HepG2 (cell line): ENCODE results near the gene CBX2. TPM values are rescaled to one million over a fixed set of nuclear protein-coding genes. Genes with fewer than 3 reads are reported as not detected.

Experiments used
- FOXA1 ChIP-seq, 2 experiments: fragments of 450-650 bp in 1 of 2; sonication (generic) in 1 of 2; formaldehyde crosslinking in 1 of 2; IDR thresholded peaks; 2 replicates each; pipeline versions ENCODE4 v1.4.0 to v1.6.1; 2016 to 2020; ENCODE audit warnings: missing genetic modification reagents in 1 of 2
- HIC2 ChIP-seq: sonication (generic); formaldehyde crosslinking; IDR thresholded peaks from 2 replicates; pipeline ENCODE4 v1.9.0; 2022; ENCODE audit warnings: low read depth, missing genetic modification reagents
- MEF2D ChIP-seq: sonication (generic); formaldehyde crosslinking; IDR thresholded peaks from 2 replicates; pipeline ENCODE4 v1.5.1; 2020; ENCODE audit warnings: mild to moderate bottlenecking, missing genetic modification reagents
- NBN ChIP-seq: fragments of 450-650 bp; conservative IDR thresholded peaks from 2 replicates; pipeline ENCODE4 v1.6.1; 2017
- SP2 ChIP-seq: sonication (generic); formaldehyde crosslinking; IDR thresholded peaks from 2 replicates; pipeline ENCODE4 v1.5.1; 2020; ENCODE audit warnings: mild to moderate bottlenecking, missing genetic modification reagents
- ZKSCAN1 ChIP-seq: fragments of 150-350 bp; IDR thresholded peaks from 2 replicates; pipeline ENCODE4 v1.6.1; 2014; ENCODE audit warnings: low read length
- ZNF142 ChIP-seq: sonication (generic); formaldehyde crosslinking; IDR thresholded peaks from 2 replicates; pipeline ENCODE4 v1.4.0; 2020; ENCODE audit warnings: missing genetic modification reagents
- ZNF407 ChIP-seq: sonication (generic); formaldehyde crosslinking; IDR thresholded peaks from one replicate; pipeline ENCODE4 v1.5.1; 2020; ENCODE audit warnings: mild to moderate bottlenecking, missing genetic modification reagents; ENCODE audit errors: not compliant biosample characterization
- ZNF543 ChIP-seq: sonication (generic); formaldehyde crosslinking; IDR thresholded peaks from 2 replicates; pipeline ENCODE4 v1.4.0; 2020; ENCODE audit warnings: mild to moderate bottlenecking, missing genetic modification reagents
- ZNF777 ChIP-seq: sonication (generic); formaldehyde crosslinking; IDR thresholded peaks from 2 replicates; pipeline ENCODE4 v1.4.0; 2020; ENCODE audit warnings: missing genetic modification reagents
- polyA plus RNA-seq, 8 experiments: library from polyadenylated mRNA; depleted of rRNA in 3 of 8; stranded (reverse) in 7 of 8; unstranded in 1 of 8; fragments of >200 nt; fragmentation: Illumina TruSeq in 4 of 8; extraction: Trizol in 4 of 8; gene quantifications; 2 replicates each; pipeline versions ENCODE4 v1.2.1 to v1.2.3, GENCODE V29; 2011 to 2016; ENCODE audit warnings: low read depth in 4 of 8, missing spikeins in 1 of 8, mixed read lengths in 1 of 8; ENCODE audit not compliant: insufficient read depth in 1 of 8
- total RNA-seq, 5 experiments: library from RNA; depleted of rRNA; stranded (reverse); fragments of >200 nt; fragmentation: Illumina TruSeq; extraction: Trizol; gene quantifications; 2 replicates each; pipeline ENCODE4 v1.2.3, GENCODE V29; 2016; ENCODE audit warnings: low read depth in 1 of 5

Gene CBX2
- total and polyA plus RNA-seq, 2 of the 13 experiments (the other 11 are each of a cell fraction or from before 2014, with no cell fraction given): 14.5 to 31.1 TPM

GRCh38 chr17:79732804-79733691 lies 44.9 kb upstream of the CBX2 start (continued):
- peak; percentile 47; the same call in 1 of the 2 replicates for TF ChIP-seq ZNF142
- TF ChIP-seq ZNF777 (CRISPR knock-in tag): 0 out of 2 replicates have a peak, but pooled peaks have one; percentile 41
- no peak for TF ChIP-seq SP2 (CRISPR knock-in tag)
- no peak for TF ChIP-seq NBN
- TF ChIP-seq MEF2D (CRISPR knock-in tag): no peak; the same call in 1 of the 2 replicates
- TF ChIP-seq FOXA1 (IDR thresholded peaks at IDR 0.05): no peak
- TF ChIP-seq FOXA1 (CRISPR knock-in tag; IDR thresholded peaks at IDR 0.05): peak; percentile 43; the same call in 1 of the 2 replicates
- TF ChIP-seq ZNF543 (CRISPR knock-in tag): no peak
- TF ChIP-seq ZNF407 (CRISPR knock-in tag): peak; percentile 38
- TF ChIP-seq ZKSCAN1: no peak
- peak; percentile 75 for TF ChIP-seq HIC2 (CRISPR knock-in tag)
